ENCODE measurements around the gene PYGB.

DNA sequence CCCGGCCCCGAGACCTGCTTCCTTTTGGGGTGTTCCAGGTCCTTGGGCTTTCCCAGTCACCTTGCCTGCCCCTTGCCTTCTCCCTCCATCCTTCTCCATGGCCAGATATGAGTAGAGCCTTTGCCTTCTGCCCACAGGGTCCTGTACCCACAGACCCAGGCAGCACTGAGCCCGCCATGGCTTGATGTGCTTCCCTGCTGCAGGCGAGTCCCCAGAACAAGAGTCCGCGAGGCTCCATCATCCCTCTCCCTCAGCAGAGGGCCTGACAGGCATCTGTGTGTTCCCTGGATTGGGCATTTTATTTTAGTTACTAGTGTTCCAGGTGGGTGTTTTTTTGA lies 21.9 kb downstream of the PYGB start:
- TF ChIP-seq, protein P1, sequence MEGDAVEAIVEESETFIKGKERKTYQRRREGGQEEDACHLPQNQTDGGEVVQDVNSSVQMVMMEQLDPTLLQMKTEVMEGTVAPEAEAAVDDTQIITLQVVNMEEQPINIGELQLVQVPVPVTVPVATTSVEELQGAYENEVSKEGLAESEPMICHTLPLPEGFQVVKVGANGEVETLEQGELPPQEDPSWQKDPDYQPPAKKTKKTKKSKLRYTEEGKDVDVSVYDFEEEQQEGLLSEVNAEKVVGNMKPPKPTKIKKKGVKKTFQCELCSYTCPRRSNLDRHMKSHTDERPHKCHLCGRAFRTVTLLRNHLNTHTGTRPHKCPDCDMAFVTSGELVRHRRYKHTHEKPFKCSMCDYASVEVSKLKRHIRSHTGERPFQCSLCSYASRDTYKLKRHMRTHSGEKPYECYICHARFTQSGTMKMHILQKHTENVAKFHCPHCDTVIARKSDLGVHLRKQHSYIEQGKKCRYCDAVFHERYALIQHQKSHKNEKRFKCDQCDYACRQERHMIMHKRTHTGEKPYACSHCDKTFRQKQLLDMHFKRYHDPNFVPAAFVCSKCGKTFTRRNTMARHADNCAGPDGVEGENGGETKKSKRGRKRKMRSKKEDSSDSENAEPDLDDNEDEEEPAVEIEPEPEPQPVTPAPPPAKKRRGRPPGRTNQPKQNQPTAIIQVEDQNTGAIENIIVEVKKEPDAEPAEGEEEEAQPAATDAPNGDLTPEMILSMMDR (IDR thresholded peaks at IDR 0.05; ENCODE audit: low read depth, low read length), result no peak
- TF ChIP-seq MYC (IDR thresholded peaks at IDR 0.05; ENCODE audit: low read depth, low read length) (no peak), POLR2A (IDR thresholded peaks at IDR 0.05; ENCODE audit: extremely low read depth, insufficient read length) (no peak)
- TF ChIP-seq, protein P2, sequence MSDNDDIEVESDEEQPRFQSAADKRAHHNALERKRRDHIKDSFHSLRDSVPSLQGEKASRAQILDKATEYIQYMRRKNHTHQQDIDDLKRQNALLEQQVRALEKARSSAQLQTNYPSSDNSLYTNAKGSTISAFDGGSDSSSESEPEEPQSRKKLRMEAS (IDR thresholded peaks at IDR 0.05; ENCODE audit: low read depth, low read length), result no peak
